ENCODE measurements around the gene STARD4. TPM values are rescaled to one million over a fixed set of nuclear protein-coding genes. Genes with fewer than 3 reads are reported as not detected.
A peak's percentile ranks its signal among the peaks of the same experiment; 100 is the strongest.

The STARD4 gene
- total and polyA plus RNA-seq, 2 of the 13 experiments (the other 11 are each of a cell fraction or from before 2014, with no cell fraction given): 27.4 to 66.9 TPM

DNA sequence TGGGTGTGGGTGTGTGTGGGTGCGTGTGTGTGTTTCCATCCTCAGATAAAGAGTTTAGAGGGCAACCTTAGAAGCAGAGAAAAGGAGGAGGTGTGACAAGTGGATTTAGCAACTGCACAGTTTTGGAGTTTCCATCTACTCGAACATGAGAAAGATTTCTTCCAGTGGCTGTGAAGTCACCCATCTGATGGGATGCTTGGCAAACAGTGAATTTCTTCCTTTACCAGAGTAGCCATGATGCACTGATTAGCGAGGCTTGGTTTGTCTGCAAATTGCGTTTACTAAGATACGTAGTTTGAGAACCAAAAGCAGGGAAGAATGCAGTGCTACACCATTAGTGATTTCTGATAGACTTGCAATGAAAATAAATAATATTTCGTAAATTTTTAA is 791 bp upstream of the STARD4 start (continued):
- no peak for TF ChIP-seq ZNF672 (CRISPR knock-in tag; IDR thresholded peaks at IDR 0.05)
- TF ChIP-seq ZNF317 (CRISPR knock-in tag; IDR thresholded peaks at IDR 0.05): no peak
- no peak for TF ChIP-seq RAD21 (CRISPR knock-in tag; IDR thresholded peaks at IDR 0.05)
- no peak for TF ChIP-seq ATF1 (CRISPR knock-in tag; IDR thresholded peaks at IDR 0.05)
- TF ChIP-seq CREM (IDR thresholded peaks at IDR 0.05): no peak
- TF ChIP-seq CREM (CRISPR knock-in tag; IDR thresholded peaks at IDR 0.05): no peak
- no peak for TF ChIP-seq ZNF350 (CRISPR knock-in tag; IDR thresholded peaks at IDR 0.05; ENCODE audit: borderline replicate concordance, low read depth)
- TF ChIP-seq, protein P1, sequence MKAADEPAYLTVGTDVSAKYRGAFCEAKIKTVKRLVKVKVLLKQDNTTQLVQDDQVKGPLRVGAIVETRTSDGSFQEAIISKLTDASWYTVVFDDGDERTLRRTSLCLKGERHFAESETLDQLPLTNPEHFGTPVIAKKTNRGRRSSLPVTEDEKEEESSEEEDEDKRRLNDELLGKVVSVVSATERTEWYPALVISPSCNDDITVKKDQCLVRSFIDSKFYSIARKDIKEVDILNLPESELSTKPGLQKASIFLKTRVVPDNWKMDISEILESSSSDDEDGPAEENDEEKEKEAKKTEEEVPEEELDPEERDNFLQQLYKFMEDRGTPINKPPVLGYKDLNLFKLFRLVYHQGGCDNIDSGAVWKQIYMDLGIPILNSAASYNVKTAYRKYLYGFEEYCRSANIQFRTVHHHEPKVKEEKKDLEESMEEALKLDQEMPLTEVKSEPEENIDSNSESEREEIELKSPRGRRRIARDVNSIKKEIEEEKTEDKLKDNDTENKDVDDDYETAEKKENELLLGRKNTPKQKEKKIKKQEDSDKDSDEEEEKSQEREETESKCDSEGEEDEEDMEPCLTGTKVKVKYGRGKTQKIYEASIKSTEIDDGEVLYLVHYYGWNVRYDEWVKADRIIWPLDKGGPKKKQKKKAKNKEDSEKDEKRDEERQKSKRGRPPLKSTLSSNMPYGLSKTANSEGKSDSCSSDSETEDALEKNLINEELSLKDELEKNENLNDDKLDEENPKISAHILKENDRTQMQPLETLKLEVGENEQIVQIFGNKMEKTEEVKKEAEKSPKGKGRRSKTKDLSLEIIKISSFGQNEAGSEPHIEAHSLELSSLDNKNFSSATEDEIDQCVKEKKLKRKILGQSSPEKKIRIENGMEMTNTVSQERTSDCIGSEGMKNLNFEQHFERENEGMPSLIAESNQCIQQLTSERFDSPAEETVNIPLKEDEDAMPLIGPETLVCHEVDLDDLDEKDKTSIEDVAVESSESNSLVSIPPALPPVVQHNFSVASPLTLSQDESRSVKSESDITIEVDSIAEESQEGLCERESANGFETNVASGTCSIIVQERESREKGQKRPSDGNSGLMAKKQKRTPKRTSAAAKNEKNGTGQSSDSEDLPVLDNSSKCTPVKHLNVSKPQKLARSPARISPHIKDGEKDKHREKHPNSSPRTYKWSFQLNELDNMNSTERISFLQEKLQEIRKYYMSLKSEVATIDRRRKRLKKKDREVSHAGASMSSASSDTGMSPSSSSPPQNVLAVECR (CRISPR knock-in tag; IDR thresholded peaks at IDR 0.05; ENCODE audit: borderline replicate concordance): no peak
- TF ChIP-seq AKAP8 (CRISPR knock-in tag; IDR thresholded peaks at IDR 0.05): no peak
- TF ChIP-seq ZNF747 (CRISPR knock-in tag; IDR thresholded peaks at IDR 0.05; ENCODE audit: borderline replicate concordance): no peak
- no peak for TF ChIP-seq KDM6A (CRISPR knock-in tag; IDR thresholded peaks at IDR 0.05; ENCODE audit: low read depth)
- TF ChIP-seq, protein P2, sequence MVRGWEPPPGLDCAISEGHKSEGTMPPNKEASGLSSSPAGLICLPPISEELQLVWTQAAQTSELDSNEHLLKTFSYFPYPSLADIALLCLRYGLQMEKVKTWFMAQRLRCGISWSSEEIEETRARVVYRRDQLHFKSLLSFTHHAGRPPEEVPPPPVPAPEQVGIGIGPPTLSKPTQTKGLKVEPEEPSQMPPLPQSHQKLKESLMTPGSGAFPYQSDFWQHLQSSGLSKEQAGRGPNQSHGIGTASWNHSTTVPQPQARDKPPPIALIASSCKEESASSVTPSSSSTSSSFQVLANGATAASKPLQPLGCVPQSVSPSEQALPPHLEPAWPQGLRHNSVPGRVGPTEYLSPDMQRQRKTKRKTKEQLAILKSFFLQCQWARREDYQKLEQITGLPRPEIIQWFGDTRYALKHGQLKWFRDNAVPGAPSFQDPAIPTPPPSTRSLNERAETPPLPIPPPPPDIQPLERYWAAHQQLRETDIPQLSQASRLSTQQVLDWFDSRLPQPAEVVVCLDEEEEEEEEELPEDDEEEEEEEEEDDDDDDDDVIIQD (CRISPR knock-in tag; IDR thresholded peaks at IDR 0.05; ENCODE audit: low read depth): no peak
- TF ChIP-seq ZNF75D (CRISPR knock-in tag; IDR thresholded peaks at IDR 0.05; ENCODE audit: borderline replicate concordance): no peak
- TF ChIP-seq IKZF1 (IDR thresholded peaks at IDR 0.05): no peak
- TF ChIP-seq, protein P3, sequence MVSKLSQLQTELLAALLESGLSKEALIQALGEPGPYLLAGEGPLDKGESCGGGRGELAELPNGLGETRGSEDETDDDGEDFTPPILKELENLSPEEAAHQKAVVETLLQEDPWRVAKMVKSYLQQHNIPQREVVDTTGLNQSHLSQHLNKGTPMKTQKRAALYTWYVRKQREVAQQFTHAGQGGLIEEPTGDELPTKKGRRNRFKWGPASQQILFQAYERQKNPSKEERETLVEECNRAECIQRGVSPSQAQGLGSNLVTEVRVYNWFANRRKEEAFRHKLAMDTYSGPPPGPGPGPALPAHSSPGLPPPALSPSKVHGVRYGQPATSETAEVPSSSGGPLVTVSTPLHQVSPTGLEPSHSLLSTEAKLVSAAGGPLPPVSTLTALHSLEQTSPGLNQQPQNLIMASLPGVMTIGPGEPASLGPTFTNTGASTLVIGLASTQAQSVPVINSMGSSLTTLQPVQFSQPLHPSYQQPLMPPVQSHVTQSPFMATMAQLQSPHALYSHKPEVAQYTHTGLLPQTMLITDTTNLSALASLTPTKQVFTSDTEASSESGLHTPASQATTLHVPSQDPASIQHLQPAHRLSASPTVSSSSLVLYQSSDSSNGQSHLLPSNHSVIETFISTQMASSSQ (IDR thresholded peaks at IDR 0.05; ENCODE audit: low read depth): 0 out of 2 replicates have a peak, but pooled peaks have one; percentile 18
- TF ChIP-seq, protein P3 (CRISPR knock-in tag; IDR thresholded peaks at IDR 0.05; ENCODE audit: borderline replicate concordance): no peak
- TF ChIP-seq SNAPC2 (CRISPR knock-in tag; IDR thresholded peaks at IDR 0.05): no peak
